HG03575 (cell line): Measurements from ENCODE around the gene CHST11.

Source experiments
- ATAC-seq: cut with Tn5 transposase; IDR thresholded peaks from one replicate; pipeline ENCODE4 v1.9.1; 2021; ENCODE audit not compliant: unreplicated experiment, insufficient number of reproducible peaks, low FRiP score; ENCODE audit errors: extremely low read depth

The CHST11 gene

GRCh38 chr12:104456417-104456949, at the start of gene CHST11:
Gene CHST11 (plus strand): TSS chr12:104456948.
- no peak for ATAC-seq

DNA sequence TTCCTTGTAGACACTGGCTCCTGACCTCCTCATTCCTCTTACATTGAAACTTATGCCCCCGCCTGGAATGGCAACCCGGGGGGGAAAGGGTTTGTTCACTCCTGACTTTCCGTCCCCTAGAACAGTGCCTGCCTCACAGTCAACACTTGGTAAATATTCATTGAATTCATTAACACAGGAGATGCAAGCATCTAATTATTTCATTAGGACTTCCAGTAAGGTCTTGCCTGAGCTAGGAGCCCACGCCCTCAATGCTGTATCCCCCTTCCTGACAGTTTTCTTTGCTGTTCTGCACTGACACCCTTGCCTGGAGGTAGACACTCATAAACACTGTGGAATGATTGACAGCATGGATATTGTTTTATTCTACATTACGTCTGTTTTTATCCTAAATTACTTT, 49.3 kb upstream of the CHST11 start:
- ATAC-seq = no peak

- no peak for ATAC-seq
Measured at GRCh38 chr12:104407922-104408321, 48.8 kb upstream of the CHST11 start.

GRCh38 chr12:104410326-104410725, 46.4 kb upstream of the CHST11 start:
- ATAC-seq = no peak

- no peak for ATAC-seq
Measured at GRCh38 chr12:104410786-104411185, 46.0 kb upstream of the CHST11 start.

DNA sequence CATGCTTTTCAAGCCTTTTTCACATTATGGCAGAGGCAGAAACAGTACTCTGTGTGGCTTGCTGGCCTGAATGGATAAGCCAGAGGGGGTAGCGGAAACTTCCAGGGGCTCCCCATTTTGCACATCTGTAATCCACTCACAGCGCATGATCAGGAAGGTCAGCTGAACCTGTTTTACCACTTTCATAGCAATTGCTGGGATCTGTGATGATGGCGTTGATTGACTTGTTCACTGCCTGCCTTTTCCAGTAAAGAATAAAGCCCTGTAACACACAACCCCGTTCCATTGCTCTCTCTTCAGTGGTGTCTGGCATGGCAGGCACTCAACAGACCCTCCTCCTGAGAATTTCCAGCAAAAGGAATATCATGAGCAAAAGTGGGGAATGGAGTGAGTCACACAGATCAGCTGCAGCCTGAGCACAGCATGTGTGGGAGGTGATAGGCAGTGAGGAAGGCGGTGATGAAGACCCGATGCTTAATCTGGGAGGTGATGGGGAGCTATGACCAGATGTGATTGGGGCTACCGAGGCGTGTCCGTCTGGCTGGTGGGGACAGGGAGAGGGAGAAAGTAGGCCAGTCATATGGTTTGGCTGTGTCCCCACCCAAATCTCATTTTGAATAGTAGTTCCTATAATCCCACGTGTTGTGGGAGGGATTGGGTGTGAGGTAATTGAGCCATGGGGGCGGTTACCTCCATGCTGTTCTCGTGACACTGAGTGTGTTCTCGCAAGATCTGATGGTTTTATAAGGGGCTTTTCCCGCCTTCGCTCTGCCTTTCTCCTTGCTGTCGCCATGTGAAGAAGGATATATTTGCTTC, 44.7 kb upstream of the CHST11 start:
- no peak for ATAC-seq

- no peak for ATAC-seq
Measured at GRCh38 chr12:104412681-104413080, 44.1 kb upstream of the CHST11 start.

- no peak for ATAC-seq
Measured at GRCh38 chr12:104413330-104413729, 43.4 kb upstream of the CHST11 start.

DNA sequence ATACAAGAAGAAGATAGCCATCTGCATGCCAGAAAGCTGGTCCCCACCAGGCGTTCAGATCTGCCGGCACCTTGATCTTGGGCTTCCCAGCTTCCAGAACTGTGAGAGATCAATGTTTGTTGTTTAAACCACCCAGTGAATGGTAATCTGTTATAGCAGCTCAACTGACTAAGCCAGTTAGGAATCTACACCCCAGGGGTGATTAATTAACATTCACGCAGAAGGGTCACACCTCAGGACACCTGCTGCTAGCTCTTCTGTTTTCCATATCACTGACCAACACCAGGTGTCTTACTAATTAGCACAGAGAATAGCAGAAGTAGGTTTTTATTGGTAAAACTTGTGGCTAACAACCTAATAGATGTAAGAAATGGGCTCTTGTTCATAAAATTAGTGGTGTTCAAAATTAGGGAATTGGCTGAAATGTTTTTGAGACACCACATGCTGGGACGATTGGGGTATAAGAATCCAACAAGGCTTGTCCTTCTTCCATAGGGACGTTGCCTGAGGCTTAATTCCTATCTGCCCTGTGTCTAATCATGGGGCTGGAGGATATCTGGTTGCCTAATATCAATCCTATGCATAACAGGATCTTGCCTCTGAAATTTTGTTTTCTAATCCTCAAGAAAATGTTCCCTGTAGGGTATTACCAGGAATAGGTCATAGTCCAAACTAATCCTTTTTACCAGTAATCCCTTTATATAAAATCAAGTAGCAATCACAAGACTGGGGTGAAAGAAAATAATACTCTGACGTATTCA, 42.0 kb upstream of the CHST11 start:
- ATAC-seq = no peak

GRCh38 chr12:104415342-104415980, 41.3 kb upstream of the CHST11 start:
- no peak for ATAC-seq

GRCh38 chr12:104416136-104416535, 40.6 kb upstream of the CHST11 start:
- ATAC-seq = no peak

DNA sequence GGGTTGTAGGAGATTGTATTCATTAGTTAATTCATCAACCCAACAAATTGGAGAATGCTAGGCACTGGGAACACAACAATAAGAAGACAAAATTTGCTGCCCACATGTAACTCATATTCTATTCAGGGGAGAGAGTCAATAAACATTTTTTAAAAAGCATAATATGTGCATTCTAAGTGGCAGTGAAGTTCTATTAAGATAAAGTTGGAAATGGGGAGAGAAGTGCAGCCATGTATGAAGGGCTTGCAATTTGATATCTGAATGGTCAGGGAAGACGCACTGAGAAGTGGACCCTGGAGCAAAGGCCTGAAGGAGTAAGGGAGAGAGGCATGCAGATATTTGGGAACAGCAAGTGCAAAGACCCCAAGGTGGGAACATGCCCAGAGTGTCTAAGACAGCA, 40.2 kb upstream of the CHST11 start:
- ATAC-seq = no peak

GRCh38 chr12:104419717-104420116, 37.0 kb upstream of the CHST11 start:
- ATAC-seq = no peak

GRCh38 chr12:104420868-104421267, 35.9 kb upstream of the CHST11 start:
- no peak for ATAC-seq

- no peak for ATAC-seq
Measured at GRCh38 chr12:104421343-104421742, 35.4 kb upstream of the CHST11 start.

GRCh38 chr12:104422441-104422840, 34.3 kb upstream of the CHST11 start:
- no peak for ATAC-seq

GRCh38 chr12:104423273-104423672, 33.5 kb upstream of the CHST11 start:
- no peak for ATAC-seq

DNA sequence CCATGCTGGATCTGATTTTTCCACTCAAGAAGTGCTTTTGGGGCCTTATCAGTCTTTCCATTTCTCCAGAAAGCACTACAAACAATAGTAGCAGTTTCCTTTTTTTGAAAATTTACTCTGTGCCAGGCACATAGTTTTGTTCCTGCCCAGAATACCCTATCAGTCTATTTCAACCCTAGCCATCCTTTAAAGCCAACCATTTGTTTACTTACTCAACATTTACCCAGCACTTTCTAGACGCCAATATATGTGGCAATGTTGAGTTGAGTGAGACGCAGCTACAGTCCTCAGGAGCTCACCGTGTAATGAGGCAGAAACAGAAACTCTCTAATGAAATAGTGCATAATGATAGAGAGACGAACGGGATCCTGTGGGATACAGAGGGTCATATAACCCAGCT, 32.9 kb upstream of the CHST11 start:
- ATAC-seq = no peak

GRCh38 chr12:104424955-104425354, 31.8 kb upstream of the CHST11 start:
- ATAC-seq = no peak

DNA sequence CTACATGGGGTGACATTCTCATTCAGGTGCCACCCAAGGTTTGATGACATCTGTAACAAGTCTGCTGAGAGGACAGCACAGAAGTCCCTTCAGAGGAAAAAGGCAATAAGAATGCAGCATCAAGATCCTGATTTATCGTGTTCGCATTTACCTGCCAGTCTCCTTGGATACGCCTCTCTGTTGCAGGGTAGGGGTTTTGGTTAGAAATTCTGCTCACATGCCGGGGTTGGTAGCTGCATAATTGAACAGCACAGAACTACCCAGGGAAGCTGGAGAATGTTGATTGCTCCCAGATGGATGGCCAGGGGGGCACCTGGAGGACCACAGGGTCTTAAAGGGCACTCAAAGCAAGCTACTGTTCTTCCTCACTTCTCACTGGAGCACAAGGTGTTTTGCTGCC, 31.1 kb upstream of the CHST11 start:
- no peak for ATAC-seq
